Osteocyte (in vitro differentiated cells): ENCODE measurements around the gene LPO. TPM values are rescaled to one million over a fixed set of nuclear protein-coding genes. Genes with fewer than 3 reads are reported as not detected.

Experiments used
- DNase-seq: peaks from one replicate; pipeline ENCODE4 v3.0.0; 2021; ENCODE audit warnings: mixed read lengths; ENCODE audit not compliant: unreplicated experiment; ENCODE audit errors: extremely low spot score
- H3K27ac Mint-ChIP-seq: one replicate; pipeline ENCODE4 v1.8.0; 2021; ENCODE audit warnings: mild to moderate bottlenecking, mixed read lengths; ENCODE audit not compliant: unreplicated experiment
- H3K27me3 Mint-ChIP-seq: one replicate; pipeline ENCODE4 v1.8.0; 2021; ENCODE audit warnings: mixed read lengths; ENCODE audit not compliant: unreplicated experiment
- H3K36me3 Mint-ChIP-seq: one replicate; pipeline ENCODE4 v1.8.0; 2021; ENCODE audit warnings: mixed read lengths; ENCODE audit not compliant: unreplicated experiment
- H3K4me1 Mint-ChIP-seq: one replicate; pipeline ENCODE4 v1.8.0; 2021; ENCODE audit warnings: mixed read lengths; ENCODE audit not compliant: unreplicated experiment
- H3K4me3 Mint-ChIP-seq: one replicate; pipeline ENCODE4 v1.8.0; 2021; ENCODE audit warnings: mild to moderate bottlenecking, moderate library complexity, mixed read lengths; ENCODE audit not compliant: unreplicated experiment
- H3K9me3 Mint-ChIP-seq: one replicate; pipeline ENCODE4 v1.8.0; 2021; ENCODE audit warnings: mixed read lengths; ENCODE audit not compliant: unreplicated experiment
- total RNA-seq: library from RNA; stranded (reverse); gene quantifications from 2 replicates; pipeline ENCODE4 v1.2.1, GENCODE V29; 2021
- TF ChIP-seq, protein P1 (sequence below): fragments of 200-600 bp; sonication (generic); IDR thresholded peaks from 2 replicates; pipeline ENCODE4 v1.5.0; 2021; ENCODE audit warnings: antibody characterized with exemption, mild to moderate bottlenecking, moderate library complexity

The LPO gene
- total RNA-seq, 1 donor from 2014 or later = not detected

DNA sequence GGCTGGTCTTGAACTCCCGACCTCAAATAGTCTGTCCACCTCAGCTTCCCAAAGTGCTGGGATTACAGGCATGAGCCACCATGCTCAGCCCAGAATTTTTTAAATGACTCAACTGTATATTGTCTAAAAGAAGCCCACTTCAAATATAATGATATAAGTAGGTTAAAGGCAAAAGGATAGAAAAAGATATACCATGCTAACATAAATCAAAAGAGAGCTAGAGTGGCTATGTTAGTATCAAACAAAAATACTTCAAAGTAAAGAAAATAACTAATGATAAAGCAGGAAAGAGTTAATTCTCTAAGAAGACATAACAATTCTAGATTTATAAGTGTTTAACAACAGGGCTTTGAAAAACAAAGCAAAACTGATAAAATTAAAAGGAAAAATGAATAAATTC lies 55.6 kb downstream of the LPO start:
- H3K36me3 Mint-ChIP-seq = no peaks in the 10 kb centered on the region
- no peak for DNase-seq
- H3K4me3 Mint-ChIP-seq = no peak overlapping the region
- no peaks in the 10 kb centered on the region for H3K4me1 Mint-ChIP-seq
- H3K9me3 Mint-ChIP-seq = no peaks in the 10 kb centered on the region
- H3K27me3 Mint-ChIP-seq = peaks cover 39% of the 10 kb centered on the region
- no peak overlapping the region for H3K27ac Mint-ChIP-seq
- TF ChIP-seq, protein P1, sequence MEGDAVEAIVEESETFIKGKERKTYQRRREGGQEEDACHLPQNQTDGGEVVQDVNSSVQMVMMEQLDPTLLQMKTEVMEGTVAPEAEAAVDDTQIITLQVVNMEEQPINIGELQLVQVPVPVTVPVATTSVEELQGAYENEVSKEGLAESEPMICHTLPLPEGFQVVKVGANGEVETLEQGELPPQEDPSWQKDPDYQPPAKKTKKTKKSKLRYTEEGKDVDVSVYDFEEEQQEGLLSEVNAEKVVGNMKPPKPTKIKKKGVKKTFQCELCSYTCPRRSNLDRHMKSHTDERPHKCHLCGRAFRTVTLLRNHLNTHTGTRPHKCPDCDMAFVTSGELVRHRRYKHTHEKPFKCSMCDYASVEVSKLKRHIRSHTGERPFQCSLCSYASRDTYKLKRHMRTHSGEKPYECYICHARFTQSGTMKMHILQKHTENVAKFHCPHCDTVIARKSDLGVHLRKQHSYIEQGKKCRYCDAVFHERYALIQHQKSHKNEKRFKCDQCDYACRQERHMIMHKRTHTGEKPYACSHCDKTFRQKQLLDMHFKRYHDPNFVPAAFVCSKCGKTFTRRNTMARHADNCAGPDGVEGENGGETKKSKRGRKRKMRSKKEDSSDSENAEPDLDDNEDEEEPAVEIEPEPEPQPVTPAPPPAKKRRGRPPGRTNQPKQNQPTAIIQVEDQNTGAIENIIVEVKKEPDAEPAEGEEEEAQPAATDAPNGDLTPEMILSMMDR = no peak

GRCh38 chr17:58300336-58300735 lies 62.0 kb downstream of the LPO start:
- no peak overlapping the region for H3K27ac Mint-ChIP-seq
- no peak overlapping the region for H3K4me3 Mint-ChIP-seq
- TF ChIP-seq, protein P1 = no peak
- H3K27me3 Mint-ChIP-seq = peaks cover 19% of the 10 kb centered on the region
- H3K9me3 Mint-ChIP-seq = no peaks in the 10 kb centered on the region
- no peaks in the 10 kb centered on the region for H3K4me1 Mint-ChIP-seq
- peak; percentile 64 for DNase-seq
- no peaks in the 10 kb centered on the region for H3K36me3 Mint-ChIP-seq

GRCh38 chr17:58301504-58302150 lies 63.2 kb downstream of the LPO start:
- Mint-ChIP-seq H3K9me3 (no peaks in the 10 kb centered on the region), H3K4me1 (no peaks in the 10 kb centered on the region), H3K4me3 (no peak overlapping the region), H3K27ac (no peak overlapping the region), H3K27me3 (peaks cover 15% of the 10 kb centered on the region), H3K36me3 (no peaks in the 10 kb centered on the region)
- DNase-seq = peak; percentile 81
- TF ChIP-seq, protein P1 = no peak

DNA sequence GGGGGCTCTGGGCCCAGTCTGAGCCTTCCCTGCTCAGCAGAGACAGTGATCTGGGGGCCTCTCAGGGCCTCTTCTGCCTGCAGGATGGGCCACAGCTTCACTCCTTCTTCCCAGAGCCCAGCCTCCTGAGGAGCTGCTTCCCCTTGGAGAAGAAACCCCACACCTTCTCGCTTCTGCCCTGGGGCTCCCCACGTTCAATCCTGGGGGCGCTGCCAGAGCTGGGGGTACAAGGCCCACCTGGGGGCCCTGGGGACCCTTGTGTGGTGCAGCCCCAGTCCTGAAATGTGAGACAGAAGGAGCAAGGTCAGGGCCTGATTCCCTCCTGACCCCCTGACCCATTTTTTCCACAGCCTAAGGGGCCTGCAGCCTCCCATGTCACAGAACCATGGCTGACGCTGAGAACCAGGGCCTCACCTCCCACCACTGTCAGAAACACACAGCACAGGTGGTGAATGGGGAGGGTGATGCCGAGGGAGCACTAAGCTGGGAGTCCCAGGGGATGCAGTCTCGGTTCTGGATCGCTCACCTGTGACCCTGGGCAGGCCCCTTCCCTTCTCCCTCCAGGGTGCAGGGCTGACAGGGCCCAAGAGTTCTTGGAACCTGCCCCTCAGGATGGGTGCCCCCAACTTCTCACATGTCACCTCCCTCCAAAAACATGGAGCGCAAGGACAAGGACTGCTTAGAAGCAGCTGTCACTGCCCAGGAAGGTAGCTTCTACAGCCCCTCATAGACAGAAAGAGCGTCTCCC lies 64.0 kb downstream of the LPO start:
- peak; percentile 73 for DNase-seq
- TF ChIP-seq, protein P1 = no peak
- no peak overlapping the region for H3K4me3 Mint-ChIP-seq
- no peak overlapping the region for H3K27ac Mint-ChIP-seq
- no peaks in the 10 kb centered on the region for H3K9me3 Mint-ChIP-seq
- no peaks in the 10 kb centered on the region for H3K4me1 Mint-ChIP-seq
- H3K36me3 Mint-ChIP-seq = no peaks in the 10 kb centered on the region
- peaks cover 17% of the 10 kb centered on the region for H3K27me3 Mint-ChIP-seq

- TF ChIP-seq, protein P1 = no peak
- Mint-ChIP-seq H3K9me3 (no peaks in the 10 kb centered on the region), H3K4me1 (no peaks in the 10 kb centered on the region), H3K4me3 (no peak overlapping the region), H3K27me3 (peaks cover 16% of the 10 kb centered on the region), H3K27ac (no peak overlapping the region), H3K36me3 (no peaks in the 10 kb centered on the region)
- peak; percentile 76 for DNase-seq
Measured at GRCh38 chr17:58302919-58303585, 64.7 kb downstream of the LPO start.
